22Rv1 (cell line): ENCODE measurements around the gene PHKB.
"Not testable (repeated sequence)": the region's sequence is repeated elsewhere in the genome, so short reads cannot be mapped to it uniquely, and the experiment has no call there.

ENCODE experiments used
- H3K27ac ChIP-seq: fragments of 450-650 bp; 2 replicates; pipeline ENCODE4 v1.5.1; 2017
- ZFX ChIP-seq: fragments of 450-650 bp; IDR thresholded peaks from 2 replicates; pipeline ENCODE4 v1.6.1; 2017; ENCODE audit warnings: antibody characterized with exemption, borderline replicate concordance
- TF ChIP-seq, protein P1 (sequence below): fragments of 450-650 bp; IDR thresholded peaks from 2 replicates; pipeline ENCODE4 v1.5.1; 2017; ENCODE audit warnings: mild to moderate bottlenecking

The PHKB gene

DNA sequence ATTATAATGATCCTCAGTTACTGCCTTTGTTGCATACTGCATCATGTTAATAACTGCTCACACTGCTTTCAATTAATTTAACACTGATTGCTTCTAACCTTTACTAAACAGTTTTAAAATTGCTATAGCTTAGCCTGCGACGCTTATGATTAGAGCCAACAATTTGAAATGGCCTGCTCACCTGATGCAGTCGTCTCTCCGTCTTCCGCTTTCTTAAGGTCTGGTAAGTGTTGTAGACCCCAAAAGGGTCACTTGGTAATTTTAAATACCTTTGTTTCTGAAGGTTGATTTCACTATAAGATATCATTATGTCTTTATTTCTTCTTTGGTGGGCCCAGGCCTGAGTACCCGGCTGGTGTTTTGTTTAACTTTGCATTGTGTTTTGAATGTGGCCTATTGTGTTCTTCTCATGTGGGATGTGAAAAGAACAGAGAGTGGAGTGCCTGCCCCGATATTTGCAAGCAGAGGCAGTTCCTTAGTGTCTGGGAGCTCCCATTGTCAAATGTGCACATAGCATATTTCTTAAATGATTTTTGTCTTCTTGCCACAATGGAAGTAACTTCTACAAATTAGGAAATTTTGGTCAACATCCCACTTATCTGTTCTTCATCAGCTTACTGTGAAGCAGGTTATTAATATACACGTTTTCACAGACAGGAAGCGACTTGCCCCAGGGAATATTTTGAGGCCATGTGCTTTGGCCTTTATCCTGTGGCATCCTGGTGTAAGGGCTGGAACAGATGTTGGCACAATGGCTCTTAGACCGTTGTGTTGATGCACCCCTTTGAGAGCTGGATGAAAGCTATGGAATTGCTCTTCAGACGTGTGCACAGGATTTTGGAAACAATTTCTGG lies 2.9 kb downstream of the PHKB start:
- TF ChIP-seq, protein P1, sequence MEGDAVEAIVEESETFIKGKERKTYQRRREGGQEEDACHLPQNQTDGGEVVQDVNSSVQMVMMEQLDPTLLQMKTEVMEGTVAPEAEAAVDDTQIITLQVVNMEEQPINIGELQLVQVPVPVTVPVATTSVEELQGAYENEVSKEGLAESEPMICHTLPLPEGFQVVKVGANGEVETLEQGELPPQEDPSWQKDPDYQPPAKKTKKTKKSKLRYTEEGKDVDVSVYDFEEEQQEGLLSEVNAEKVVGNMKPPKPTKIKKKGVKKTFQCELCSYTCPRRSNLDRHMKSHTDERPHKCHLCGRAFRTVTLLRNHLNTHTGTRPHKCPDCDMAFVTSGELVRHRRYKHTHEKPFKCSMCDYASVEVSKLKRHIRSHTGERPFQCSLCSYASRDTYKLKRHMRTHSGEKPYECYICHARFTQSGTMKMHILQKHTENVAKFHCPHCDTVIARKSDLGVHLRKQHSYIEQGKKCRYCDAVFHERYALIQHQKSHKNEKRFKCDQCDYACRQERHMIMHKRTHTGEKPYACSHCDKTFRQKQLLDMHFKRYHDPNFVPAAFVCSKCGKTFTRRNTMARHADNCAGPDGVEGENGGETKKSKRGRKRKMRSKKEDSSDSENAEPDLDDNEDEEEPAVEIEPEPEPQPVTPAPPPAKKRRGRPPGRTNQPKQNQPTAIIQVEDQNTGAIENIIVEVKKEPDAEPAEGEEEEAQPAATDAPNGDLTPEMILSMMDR: no peak
- TF ChIP-seq ZFX: no peak
- H3K27ac ChIP-seq: no peak overlapping the region

DNA sequence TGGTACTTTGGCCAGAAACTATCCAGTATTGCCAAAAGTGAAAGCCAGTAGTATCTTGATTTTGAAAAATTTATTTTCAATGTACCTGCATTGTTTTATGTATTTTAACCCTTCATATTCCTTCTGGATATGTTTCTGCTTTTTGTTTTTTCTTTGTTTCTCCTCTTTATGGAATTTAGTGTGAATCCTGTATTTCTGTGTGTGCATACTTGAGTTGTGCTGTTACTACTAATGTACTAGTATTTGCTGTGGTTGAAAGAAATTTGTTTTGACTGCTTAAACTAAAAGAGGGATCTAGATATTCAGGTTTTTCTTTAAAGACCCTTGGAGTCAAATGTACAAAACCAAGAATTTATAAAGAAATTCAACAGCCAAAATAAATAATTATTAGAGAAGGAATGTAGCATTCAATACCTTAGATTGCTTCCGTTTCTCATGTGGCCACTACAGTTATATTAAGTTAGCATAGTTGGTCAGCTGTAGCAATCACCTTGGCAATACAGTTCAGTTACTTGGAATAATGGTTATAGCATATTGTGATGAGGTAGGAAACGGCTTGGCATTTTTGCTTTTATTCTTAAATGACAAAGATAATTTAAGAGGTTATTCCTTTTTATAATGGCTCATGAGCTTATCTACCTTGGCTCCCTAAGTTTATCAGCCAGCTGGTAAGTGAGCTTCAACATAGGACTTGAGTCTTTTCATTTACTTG lies 4.9 kb downstream of the PHKB start:
- TF ChIP-seq, protein P1: no peak
- TF ChIP-seq ZFX: no peak
- no peak overlapping the region for H3K27ac ChIP-seq

DNA sequence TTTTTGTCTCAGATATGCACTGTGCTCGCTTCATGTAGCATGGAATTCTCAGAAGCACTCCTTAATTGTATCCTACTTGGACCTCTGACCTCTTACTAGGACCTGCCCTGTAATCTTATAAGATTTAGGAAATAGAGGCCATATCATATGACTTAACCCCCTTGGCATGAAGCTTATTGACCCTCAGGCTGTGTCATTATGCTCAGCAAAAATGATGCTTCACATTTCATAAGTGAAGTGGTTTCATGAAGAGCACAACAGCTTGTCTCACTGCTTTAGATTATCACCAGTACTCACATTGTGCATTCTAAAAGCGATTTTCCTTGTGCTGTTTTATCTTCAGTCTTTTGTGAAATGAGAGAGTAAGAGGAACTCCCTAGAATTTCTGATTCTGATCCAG lies 6.4 kb downstream of the PHKB start:
- H3K27ac ChIP-seq: no peak overlapping the region
- TF ChIP-seq, protein P1: no peak
- no peak for TF ChIP-seq ZFX

DNA sequence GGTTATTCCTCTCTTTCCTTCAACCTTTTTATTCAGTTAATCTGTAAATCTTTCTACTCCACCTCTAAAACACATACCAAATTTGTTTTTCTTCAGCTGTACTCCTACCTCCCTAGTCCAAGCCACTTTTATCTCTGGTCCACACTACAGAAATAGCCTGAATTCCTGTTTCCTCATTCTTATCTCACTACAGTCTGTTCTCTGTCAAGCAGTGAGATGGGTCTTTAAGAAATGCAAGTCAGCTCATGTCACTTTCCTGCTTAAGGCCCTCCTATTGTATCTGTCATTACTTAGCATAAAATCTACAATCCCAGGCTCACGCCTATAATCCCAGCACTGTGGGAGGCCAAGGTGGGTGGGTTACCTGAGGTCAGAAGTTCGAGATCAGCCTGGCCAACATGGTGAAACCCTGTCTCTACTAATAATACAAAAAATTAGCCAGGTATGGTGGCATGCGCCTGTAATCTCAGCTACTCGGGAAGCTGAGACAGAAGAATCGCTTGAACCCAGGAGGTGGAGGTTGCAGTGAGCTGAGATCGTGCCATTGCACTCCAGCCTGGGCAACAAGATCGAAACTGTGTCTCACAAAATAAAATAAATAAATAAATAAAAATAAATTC lies 7.0 kb downstream of the PHKB start:
- not testable (repeated sequence) for H3K27ac ChIP-seq

DNA sequence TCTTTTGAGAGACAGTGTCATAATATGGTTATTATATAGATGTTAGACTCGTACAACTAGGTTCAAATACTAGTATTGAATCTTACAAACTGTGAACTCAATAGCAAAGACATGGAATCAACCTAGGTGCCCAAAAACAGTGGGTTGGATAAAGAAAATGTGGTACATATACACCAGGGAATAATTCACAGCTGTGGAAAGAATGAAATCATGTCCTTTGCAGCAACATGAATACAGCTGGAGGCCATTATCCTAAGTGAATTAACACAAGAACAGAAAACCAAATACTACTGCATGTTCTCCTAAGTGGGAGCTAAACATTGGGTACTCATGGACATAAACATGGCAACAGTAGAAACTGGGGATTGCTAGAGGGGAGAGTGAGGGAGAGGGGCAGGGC lies 8.1 kb downstream of the PHKB start:
- H3K27ac ChIP-seq: no peak overlapping the region
- no peak for TF ChIP-seq ZFX
- TF ChIP-seq, protein P1: no peak

DNA sequence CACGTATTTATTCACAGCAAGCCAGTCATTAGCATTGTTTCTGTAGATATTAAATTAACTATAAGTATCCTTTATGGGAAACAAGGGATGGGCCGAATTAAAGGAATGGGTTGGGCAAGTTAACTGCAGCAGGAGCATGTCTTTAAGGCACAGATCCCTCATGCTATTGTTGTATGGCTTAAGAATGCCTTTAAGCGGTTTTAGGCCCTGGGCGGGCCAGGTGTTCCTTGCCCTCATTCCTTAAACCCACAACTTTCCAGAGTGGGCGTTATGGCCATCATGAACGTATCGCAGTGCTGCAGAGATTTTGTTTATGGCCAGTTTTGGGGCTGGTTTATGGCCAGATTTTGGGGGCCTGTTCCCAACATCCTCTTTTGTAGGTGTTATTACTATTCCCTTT lies 9.1 kb downstream of the PHKB start:
- TF ChIP-seq ZFX: no peak
- TF ChIP-seq, protein P1: no peak
- no peak overlapping the region for H3K27ac ChIP-seq

DNA sequence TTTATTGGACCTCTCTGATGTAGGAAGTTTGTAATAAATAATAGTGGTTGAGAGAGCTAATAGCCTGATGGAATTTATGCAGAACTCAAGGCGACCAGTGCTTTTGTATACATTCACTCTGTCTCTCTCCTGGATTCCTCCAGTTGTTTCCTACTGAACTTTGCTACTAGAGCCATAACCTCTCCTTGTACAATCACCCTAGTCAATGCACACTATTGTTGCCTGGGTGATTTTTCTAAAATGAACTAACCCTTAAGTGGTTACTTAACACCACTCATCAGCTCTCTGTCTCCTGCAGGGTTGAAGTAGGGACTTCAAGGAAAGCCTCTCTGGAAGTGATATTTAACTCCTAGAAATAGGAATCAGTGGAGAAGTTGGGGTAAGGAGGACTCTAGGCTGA lies 9.7 kb downstream of the PHKB start:
- TF ChIP-seq, protein P1: no peak
- TF ChIP-seq ZFX: no peak
- no peak overlapping the region for H3K27ac ChIP-seq

DNA sequence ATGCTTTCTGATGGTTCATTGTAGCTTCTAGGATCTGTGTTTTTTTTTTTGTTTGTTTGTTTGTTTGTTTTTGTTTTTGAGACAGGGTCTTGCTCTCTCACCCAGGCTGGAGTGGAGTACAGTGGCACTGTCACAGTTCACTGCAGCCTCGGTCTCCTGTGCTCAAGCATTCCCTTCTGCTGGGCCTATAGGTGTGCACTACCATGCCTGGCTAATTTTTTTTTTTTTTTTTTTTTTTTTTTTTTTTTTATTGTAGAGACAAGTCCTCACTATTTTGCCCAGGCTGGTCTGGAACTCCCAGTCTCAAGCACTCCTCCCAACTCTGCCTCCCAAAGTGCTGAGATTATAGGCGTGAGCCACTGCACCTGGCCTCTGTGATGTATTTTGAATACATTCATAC lies 11.9 kb downstream of the PHKB start:
- H3K27ac ChIP-seq: not testable (repeated sequence)
